HCT116 (cell line): ENCODE data around the gene IKZF3. TPM values are rescaled to one million over a fixed set of nuclear protein-coding genes. Genes with fewer than 3 reads are reported as not detected.

Experiments
- ATAC-seq: fragments of 200-7000 bp; cut with Tn5 transposase; 2 replicates; pipeline ENCODE4 v1.9.1; 2020; ENCODE audit warnings: mild to moderate bottlenecking, moderate library complexity
- BruUV-seq: library from RNA; stranded (reverse); fragments of 400-500 nt; replicated peaks from 2 replicates; lab custom pipeline; 2021; lab: Mats Ljungman, UMichigan
- CTCF ChIA-PET: fragments of 300-600 bp; sonication (Branson Sonifier 250); formaldehyde crosslinking; loops from one replicate; lab custom pipeline; 2021; ENCODE audit warnings: antibody characterized with exemption; lab: Charles Lee
- POLR2A ChIA-PET: fragments of 300-600, 350-600 bp; sonication (Branson Sonifier 250); formaldehyde crosslinking; loops from one replicate; lab custom pipeline; 2021; ENCODE audit warnings: antibody characterized with exemption; lab: Charles Lee
- RAD21 ChIA-PET, 2 experiments: fragments of 300-600 bp; sonication (Branson Sonifier 250); formaldehyde crosslinking; loops; one replicate each; lab custom pipeline; 2023; ENCODE audit warnings: low total read pairs in 2 of 2; ENCODE audit not compliant: uncharacterized antibody in 2 of 2, unreplicated experiment in 2 of 2, low non-redundant PET in 1 of 2; lab: Charles Lee
- DNase-seq: peaks from one replicate; pipeline ENCODE4 v3.0.0-alpha.2; 2010; ENCODE audit warnings: low read depth, low spot score
- H2AFZ ChIP-seq: fragments of 200-600 bp; shearing (Covaris generic), sonication (generic); 2 replicates; pipeline ENCODE4 v1.6.1; 2017; ENCODE audit warnings: low read depth, mixed run types, mixed read lengths, antibody characterized with exemption, low read length; ENCODE audit not compliant: poor library complexity, severe bottlenecking
- H3K27ac ChIP-seq: 2 replicates; pipeline ENCODE4 v1.5.1; 2012; ENCODE audit warnings: low read depth, low read length
- H3K27me3 ChIP-seq: fragments of 200-600 bp; sonication (generic); 2 replicates; pipeline ENCODE4 v1.6.1; 2016; ENCODE audit warnings: mixed run types, low read length, mixed read lengths; ENCODE audit not compliant: insufficient read depth
- H3K36me3 ChIP-seq, 2 experiments: fragments of 200-500 bp in 1 of 2; fragments of 200-600 bp in 1 of 2; sonication (Bioruptor generic) in 1 of 2; sonication (generic) in 1 of 2; 2 replicates each; pipeline versions ENCODE4 v1.5.1 to v1.6.1; 2014 to 2016; ENCODE audit warnings: low read length in 2 of 2, inconsistent platforms in 1 of 2, mixed read lengths in 1 of 2, mixed run types in 1 of 2; ENCODE audit not compliant: insufficient read depth in 2 of 2, control insufficient read depth in 1 of 2
- H3K4me1 ChIP-seq, 2 experiments: fragments of 200-600 bp in 1 of 2; sonication (generic) in 1 of 2; 2 replicates each; pipeline versions ENCODE4 v1.5.1 to v1.6.1; 2012 to 2017; ENCODE audit warnings: low read length in 2 of 2, inconsistent platforms in 1 of 2, mild to moderate bottlenecking in 1 of 2, mixed read lengths in 1 of 2, mixed run types in 1 of 2, moderate library complexity in 1 of 2; ENCODE audit not compliant: insufficient read depth in 2 of 2, control insufficient read depth in 1 of 2
- H3K4me2 ChIP-seq: fragments of 200-600 bp; sonication (generic); 2 replicates; pipeline ENCODE4 v1.6.1; 2017; ENCODE audit warnings: mixed run types, low read length, mixed read lengths
- H3K4me3 ChIP-seq, 2 experiments: fragments of 200-600 bp in 1 of 2; sonication (generic) in 1 of 2; replicated peaks in 1 of 2; 2 replicates each; pipeline ENCODE4 v1.5.1; 2011 to 2016; ENCODE audit warnings: low read length in 2 of 2, control low read depth in 1 of 2, low read depth in 1 of 2, mild to moderate bottlenecking in 1 of 2, mixed read lengths in 1 of 2, mixed run types in 1 of 2
- H3K79me2 ChIP-seq: fragments of 200-600 bp; sonication (generic); 2 replicates; pipeline ENCODE4 v1.6.1; 2017; ENCODE audit warnings: mild to moderate bottlenecking, mixed run types, low read length, moderate library complexity, mixed read lengths; ENCODE audit not compliant: insufficient read depth
- H3K9ac ChIP-seq: fragments of 200-600 bp; sonication (generic); 2 replicates; pipeline ENCODE4 v1.6.1; 2016; ENCODE audit warnings: low read length, mixed read lengths
- H3K9me2 ChIP-seq: fragments of 200-600 bp; sonication (generic), shearing (Covaris generic); 2 replicates; pipeline ENCODE4 v1.6.1; 2017; ENCODE audit warnings: mixed run types, mild to moderate bottlenecking, moderate library complexity; ENCODE audit not compliant: insufficient read depth
- H3K9me3 ChIP-seq, 2 experiments: fragments of 200-500 bp in 1 of 2; fragments of 200-600 bp in 1 of 2; sonication (Bioruptor generic) in 1 of 2; sonication (generic) in 1 of 2; 2 replicates each; pipeline ENCODE4 v1.6.1; 2014 to 2017; ENCODE audit warnings: low read length in 2 of 2, mixed read lengths in 2 of 2, inconsistent platforms in 1 of 2, low read depth in 1 of 2, mild to moderate bottlenecking in 1 of 2, mixed run types in 1 of 2, moderate library complexity in 1 of 2; ENCODE audit not compliant: control insufficient read depth in 1 of 2, insufficient read depth in 1 of 2
- H4K20me1 ChIP-seq: fragments of 200-600 bp; sonication (generic), shearing (Covaris generic); 2 replicates; pipeline ENCODE4 v1.6.1; 2017; ENCODE audit warnings: mixed run types, mild to moderate bottlenecking, moderate library complexity; ENCODE audit not compliant: insufficient read depth
- CBX3 ChIP-seq: IDR thresholded peaks from 2 replicates; pipeline ENCODE4 v1.6.1; 2012; ENCODE audit warnings: low read depth
- CTCF ChIP-seq, 3 experiments: fragments of 200-600 bp in 1 of 3; sonication (generic) in 1 of 3; IDR thresholded peaks in 2 of 3; conservative IDR thresholded peaks in 1 of 3; 2 replicates each; pipeline ENCODE4 v1.5.1; 2012 to 2017; ENCODE audit warnings: low read depth in 2 of 3, low read length in 2 of 3, antibody characterized with exemption in 1 of 3, borderline replicate concordance in 1 of 3, control low read depth in 1 of 3, mild to moderate bottlenecking in 1 of 3, mixed read lengths in 1 of 3, mixed run types in 1 of 3, moderate library complexity in 1 of 3; ENCODE audit not compliant: insufficient read depth in 1 of 3
- ELF1 ChIP-seq: IDR thresholded peaks from 2 replicates; pipeline ENCODE4 v1.6.1; 2012; ENCODE audit warnings: low read depth, borderline replicate concordance
- EZH2phosphoT487 ChIP-seq: fragments of 200-600 bp; IDR thresholded peaks from 2 replicates; pipeline ENCODE4 v1.6.1; 2018; ENCODE audit warnings: antibody characterized with exemption, borderline replicate concordance
- FOSL1 ChIP-seq: IDR thresholded peaks from 2 replicates; pipeline ENCODE4 v1.6.1; 2012; ENCODE audit warnings: low read depth
- POLR2A ChIP-seq: IDR thresholded peaks from 2 replicates; pipeline ENCODE4 v1.7.0; 2011; ENCODE audit warnings: borderline replicate concordance; ENCODE audit not compliant: insufficient read depth, insufficient read length; ENCODE audit errors: extremely low read depth
- POLR2AphosphoS5 ChIP-seq: IDR thresholded peaks from 2 replicates; pipeline ENCODE4 v1.6.1; 2011; ENCODE audit warnings: mild to moderate bottlenecking, low read depth, low read length, moderate library complexity
- REST ChIP-seq: IDR thresholded peaks from 2 replicates; pipeline ENCODE4 v1.6.1; 2012; ENCODE audit warnings: low read depth
- SRF ChIP-seq: IDR thresholded peaks from 2 replicates; pipeline ENCODE4 v1.6.1; 2012; ENCODE audit warnings: low read depth
- YY1 ChIP-seq: IDR thresholded peaks from 2 replicates; pipeline ENCODE4 v1.6.1; 2011; ENCODE audit warnings: low read length, low read depth, moderate library complexity, mild to moderate bottlenecking; ENCODE audit not compliant: insufficient replicate concordance; ENCODE audit errors: extremely low read depth
- ZBTB33 ChIP-seq: IDR thresholded peaks from 2 replicates; pipeline ENCODE4 v1.6.1; 2011; ENCODE audit warnings: mild to moderate bottlenecking, low read length, moderate library complexity; ENCODE audit not compliant: insufficient replicate concordance; ENCODE audit errors: extremely low read depth
- ZNF274 ChIP-seq: fragments of 200-500 bp; sonication (Bioruptor generic); IDR thresholded peaks from 2 replicates; pipeline ENCODE4 v1.6.1; 2014; ENCODE audit warnings: mild to moderate bottlenecking, low read depth, low read length, inconsistent platforms
- intact Hi-C: fragments of 100-400 bp; cut with micrococcal nuclease; formaldehyde crosslinking; loops from 2 replicates; pipeline ENCODE4 v1.10.0; 2022
- total RNA-seq: library from RNA; stranded (reverse); gene quantifications from one replicate; pipeline ENCODE4 v1.2.1, GENCODE V29; 2021; ENCODE audit not compliant: unreplicated experiment
- TF ChIP-seq, protein P1 (sequence below): IDR thresholded peaks from 2 replicates; pipeline ENCODE4 v1.6.1; 2012

IKZF3 gene
- total RNA-seq, 1 experiment from 2014 or later = 0.30 TPM

DNA sequence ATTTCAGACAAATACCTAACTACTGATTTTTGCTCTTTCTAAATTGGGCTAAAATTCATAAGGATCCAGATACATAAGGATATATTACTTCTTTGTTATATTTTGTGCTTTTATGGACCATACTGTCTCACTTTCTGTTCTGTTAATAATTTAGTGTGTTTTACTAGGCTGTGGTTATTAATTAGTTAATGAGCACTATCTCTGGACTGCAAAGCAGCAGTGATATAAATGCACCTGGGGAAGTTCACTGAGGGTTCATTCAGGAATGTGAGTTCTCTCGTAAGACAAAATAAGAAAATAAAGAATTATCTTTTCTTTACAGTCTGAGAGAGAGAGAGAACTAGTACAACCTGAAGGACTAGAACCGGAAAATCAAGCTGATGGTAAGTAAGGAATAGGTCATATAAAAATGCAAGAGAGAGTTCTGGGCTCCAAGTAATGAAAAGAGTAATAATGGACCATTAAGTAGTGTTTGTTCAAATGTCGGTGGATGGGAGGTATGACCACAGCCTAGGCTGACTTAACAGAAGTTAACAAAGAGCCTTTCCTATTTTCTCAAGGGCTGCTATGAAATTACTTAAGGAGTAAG lies 55.6 kb downstream of the IKZF3 start (continued):
- no peak for TF ChIP-seq ELF1
- no peak for TF ChIP-seq SRF
- no peak for TF ChIP-seq YY1
- no peak for TF ChIP-seq REST
- no peak for TF ChIP-seq ZBTB33

DNA sequence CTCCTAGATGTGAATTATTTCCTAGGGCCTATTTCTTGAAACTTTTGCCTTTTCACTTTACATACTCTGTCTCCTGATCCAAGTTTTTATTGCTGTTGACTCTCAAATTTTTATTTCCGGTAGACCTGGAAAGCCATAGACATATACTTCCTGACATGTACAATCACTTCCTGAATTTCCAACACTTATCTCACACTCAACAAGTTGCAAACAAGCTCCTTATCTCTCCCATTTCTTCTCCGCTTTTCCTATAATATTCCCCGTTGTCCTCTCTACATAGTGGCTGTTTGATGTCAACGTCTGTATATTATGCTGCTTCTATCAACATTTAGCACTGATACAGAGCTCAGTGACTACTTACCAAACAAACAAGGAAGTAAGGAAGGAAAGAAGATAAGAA lies 59.3 kb downstream of the IKZF3 start:
- H3K36me3 ChIP-seq = no peaks in the 10 kb centered on the region
- ChIA-PET RAD21 (no interaction called here), POLR2A (no interaction called here), CTCF (no interaction called here)
- no peaks in the 10 kb centered on the region for H3K27me3 ChIP-seq
- ATAC-seq = no peak
- no peaks in the 10 kb centered on the region for H3K9me3 ChIP-seq
- intact Hi-C loops = no loop called here
- DNase-seq = no peak
- H4K20me1 ChIP-seq = no peaks in the 10 kb centered on the region
- no peaks in the 10 kb centered on the region for H3K9me2 ChIP-seq
- no peak overlapping the region for H3K4me2 ChIP-seq
- no peak overlapping the region for H3K9ac ChIP-seq
- H2AFZ ChIP-seq = no peak overlapping the region
- no peaks in the 10 kb centered on the region for H3K79me2 ChIP-seq
- BruUV-seq = no TSS peak
- no peaks in the 10 kb centered on the region for H3K4me1 ChIP-seq
- H3K27ac ChIP-seq = no peak overlapping the region
- H3K4me3 ChIP-seq = no peak overlapping the region
- TF ChIP-seq EZH2phosphoT487 (no peak), ELF1 (no peak), ZNF274 (no peak), YY1 (no peak), FOSL1 (no peak), ZBTB33 (no peak), POLR2AphosphoS5 (no peak), POLR2A (no peak), CBX3 (no peak), CTCF (IDR thresholded peaks at IDR 0.05 in 2 of 3, conservative IDR thresholded peaks at IDR 0.05 in 1 of 3; ENCODE audit: borderline replicate concordance in 1 of 3, insufficient read depth in 1 of 3, low read depth in 2 of 3, low read length in 2 of 3) (no peak)
- TF ChIP-seq, protein P1, sequence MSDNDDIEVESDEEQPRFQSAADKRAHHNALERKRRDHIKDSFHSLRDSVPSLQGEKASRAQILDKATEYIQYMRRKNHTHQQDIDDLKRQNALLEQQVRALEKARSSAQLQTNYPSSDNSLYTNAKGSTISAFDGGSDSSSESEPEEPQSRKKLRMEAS = no peak
